Effector CD8-positive, alpha-beta T cell (primary cell): ENCODE results near the gene RASGRP3.

Experiments used
- DNase-seq: peaks from one replicate; lab custom pipeline; 2025; lab: John Stamatoyannopoulos, UW

Gene RASGRP3

DNA sequence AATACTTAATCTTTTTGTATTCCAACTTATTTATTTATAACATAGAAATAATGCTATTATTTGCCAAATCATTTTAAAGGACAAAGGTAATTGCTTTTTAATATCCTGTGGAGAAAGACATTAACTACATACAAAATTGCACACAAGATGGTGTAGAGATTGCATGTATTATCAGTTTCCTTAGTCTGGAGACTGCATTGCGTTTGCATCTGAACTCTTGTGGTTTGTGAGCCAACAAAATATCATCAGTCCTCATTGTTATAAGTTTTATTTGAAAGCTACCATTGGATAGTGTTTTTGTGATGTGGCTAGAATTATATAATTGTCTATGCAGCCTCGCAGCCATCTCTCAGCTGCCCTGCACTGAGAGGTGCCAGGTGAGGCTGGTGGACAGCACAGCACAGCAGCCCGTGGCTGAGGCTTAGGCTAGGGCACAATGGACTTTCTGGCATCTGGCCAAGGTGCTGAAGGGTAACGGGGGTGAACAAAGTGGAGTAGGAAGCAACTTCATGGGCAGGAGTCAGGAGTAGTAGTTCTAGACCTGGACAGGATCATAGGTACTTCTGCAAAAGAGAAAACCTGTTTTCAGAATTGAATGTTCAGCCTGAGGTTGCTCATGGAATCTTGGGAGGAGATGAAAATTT lies 15.1 kb downstream of the RASGRP3 start:
- no peak for DNase-seq

DNA sequence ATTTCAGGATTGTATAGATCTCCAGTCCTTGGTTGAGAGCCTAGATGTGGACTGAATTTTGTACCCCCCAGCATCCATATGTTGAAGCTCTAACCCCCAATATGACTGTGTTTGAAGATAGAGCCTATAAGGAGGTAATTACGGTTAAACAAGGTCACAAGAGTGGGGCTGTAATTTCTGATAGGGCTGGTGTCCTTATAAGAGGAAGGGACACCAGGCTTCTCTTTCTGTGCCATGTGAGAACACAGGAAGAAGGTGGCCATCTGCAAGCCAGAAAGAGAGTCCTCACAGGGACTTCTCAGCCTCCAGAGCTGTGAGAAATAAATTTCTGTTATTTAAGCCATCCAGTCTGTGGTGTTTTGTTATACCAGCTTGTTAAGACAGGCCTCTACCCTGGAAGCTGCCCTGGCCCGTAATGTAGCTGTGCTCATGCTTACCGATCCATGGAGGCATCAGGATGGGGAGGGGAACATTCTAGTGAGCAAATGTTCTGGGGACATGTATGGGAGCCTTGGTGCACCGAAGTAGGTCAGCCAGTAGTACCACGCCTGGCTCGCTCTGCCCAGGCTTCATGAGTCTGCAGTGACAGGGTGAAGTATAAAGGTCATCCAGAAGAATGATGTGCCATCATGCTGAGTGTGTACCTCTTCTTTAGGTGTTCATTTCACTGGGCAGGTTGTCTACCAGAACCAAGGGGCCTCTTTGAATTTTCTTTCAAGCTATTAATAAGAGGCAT lies 16.1 kb downstream of the RASGRP3 start:
- DNase-seq, result no peak

DNA sequence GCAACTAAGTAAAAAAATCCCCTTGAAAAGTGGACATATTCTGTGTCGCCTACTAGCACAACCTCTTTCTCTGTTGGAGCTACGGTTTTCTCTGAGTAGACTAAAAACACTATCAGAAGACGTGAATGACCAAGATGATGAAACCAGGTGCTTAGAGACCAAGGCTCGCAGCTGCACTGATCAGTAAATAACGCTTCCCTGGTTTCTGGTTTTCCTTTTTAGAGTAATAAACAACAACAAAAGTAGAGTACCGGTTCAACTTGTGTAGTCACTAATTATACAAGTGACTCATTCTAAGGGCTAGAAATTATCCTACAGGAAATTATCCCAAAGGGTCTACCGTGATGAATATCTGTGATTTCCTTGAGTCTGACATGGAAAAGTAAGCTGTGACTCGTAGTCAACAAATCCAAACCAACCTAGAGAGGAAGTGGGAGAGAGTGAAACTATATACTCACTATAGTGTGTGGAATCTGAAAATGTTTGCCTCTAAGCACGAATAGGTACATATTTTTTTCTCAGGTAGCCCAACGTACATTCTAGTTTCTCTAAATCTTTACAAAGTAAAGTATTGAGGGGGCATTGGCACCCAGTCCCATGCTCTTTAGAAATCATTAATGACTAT lies 17.8 kb downstream of the RASGRP3 start:
- no peak for DNase-seq

DNA sequence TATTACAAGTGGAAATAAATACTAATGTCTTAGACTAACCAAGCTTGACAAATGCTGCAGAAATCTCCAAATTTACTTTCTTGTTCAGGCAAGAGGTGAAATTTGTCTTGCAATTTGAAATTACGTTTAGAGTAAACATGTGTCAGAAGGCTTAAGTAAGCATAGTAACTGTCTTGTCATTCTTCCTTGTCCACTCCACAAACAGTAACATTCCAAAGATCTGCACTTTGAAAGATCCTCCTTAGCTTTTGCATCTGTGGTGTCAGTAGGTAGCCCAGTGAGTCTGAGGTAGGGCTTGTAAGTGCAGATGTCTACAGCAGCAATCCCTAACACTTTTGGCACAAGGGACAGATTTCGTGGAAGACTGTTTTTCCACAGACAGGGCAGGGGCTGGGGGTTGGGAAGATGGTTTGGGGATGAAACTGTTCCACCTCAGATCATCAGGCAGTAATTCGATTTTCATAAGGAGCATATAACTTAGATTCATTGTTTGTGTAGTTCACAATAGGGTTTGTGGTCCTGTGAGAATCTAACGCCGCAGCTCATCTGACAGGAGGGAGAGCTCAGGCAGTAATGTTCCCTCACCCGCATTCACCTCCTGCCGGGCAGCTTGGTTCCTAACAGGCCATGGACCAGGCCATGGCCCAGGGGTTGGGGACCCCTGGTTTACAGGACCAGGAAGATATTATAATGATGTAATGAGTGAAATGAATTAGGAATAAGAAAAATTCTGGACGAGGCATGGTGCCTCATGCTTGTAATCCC lies 18.6 kb downstream of the RASGRP3 start:
- no peak for DNase-seq

DNA sequence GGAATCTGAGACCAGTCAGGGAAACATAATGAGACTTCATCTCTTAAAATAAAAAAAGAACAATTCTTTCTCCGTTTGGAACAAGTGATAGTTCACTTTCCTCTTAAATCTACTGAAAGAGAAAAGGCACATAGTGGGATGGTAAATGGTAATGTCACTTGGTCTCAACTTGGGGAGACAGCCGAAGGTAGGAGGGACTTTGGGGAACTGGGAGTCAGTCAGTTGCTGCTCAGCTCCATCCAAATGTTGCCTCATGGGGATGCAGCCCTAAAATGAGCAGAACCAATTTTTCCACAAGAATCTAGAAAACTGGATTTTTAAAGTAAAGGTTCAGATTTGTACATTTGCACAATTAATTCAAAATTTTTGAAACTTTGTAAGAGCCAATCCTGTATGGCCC lies 19.2 kb downstream of the RASGRP3 start:
- no peak for DNase-seq

DNA sequence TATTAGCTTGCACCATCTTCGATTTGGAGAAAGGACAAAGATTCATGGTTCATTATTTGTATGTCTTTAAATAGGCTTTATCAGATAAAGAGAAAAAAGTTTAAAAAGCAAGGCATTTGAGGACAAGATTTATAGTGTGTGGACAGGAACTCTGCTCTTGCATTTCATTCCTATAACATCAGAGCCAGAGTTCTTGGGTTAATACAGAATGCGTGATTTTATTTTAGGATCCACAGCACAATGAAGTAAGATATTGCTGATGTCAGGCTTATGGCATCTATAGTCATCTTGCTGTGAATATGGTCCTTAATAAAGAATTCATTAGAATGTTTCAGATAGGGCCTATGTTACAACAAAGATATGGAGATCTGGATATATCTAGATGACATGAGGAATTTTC lies 19.7 kb downstream of the RASGRP3 start:
- no peak for DNase-seq

DNA sequence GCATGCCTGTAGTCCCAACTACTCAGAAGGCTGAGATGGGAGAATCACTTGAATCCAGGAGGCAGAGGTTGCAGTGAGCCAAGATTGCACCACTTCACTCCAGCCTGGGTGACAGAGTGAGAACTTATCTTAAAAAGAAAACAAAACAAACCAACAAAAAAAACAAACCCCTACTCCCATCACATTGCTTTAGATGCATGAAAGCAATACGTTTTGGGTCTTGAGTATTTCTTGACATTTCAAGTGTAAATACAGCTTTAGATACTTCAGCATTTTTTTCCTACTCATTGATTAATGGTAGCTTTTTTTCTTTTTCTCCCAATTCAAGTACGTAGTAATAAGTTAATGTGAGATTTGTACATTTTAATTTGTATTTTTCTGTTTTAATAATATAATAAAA lies 20.3 kb downstream of the RASGRP3 start:
- no peak for DNase-seq

DNA sequence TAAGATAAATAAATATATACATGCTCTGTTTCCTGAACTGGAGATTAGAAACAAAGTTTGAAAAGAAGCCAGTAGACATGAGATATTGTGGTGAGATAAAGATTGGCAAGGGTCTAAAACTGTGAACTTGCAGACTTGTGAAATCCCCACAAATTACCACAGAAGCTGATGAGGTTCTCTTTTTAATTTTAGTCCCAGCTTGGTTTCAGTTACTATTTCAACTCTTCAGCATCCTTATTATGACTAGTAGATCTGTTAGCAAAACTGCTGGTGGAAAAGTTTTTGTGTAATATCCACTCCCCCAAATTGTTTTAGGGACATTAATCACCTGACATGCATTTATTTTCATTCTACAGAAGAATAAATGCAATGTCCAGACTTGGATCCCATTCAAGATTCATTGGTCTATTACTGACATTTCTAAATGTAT lies 20.8 kb downstream of the RASGRP3 start:
- no peak for DNase-seq

DNA sequence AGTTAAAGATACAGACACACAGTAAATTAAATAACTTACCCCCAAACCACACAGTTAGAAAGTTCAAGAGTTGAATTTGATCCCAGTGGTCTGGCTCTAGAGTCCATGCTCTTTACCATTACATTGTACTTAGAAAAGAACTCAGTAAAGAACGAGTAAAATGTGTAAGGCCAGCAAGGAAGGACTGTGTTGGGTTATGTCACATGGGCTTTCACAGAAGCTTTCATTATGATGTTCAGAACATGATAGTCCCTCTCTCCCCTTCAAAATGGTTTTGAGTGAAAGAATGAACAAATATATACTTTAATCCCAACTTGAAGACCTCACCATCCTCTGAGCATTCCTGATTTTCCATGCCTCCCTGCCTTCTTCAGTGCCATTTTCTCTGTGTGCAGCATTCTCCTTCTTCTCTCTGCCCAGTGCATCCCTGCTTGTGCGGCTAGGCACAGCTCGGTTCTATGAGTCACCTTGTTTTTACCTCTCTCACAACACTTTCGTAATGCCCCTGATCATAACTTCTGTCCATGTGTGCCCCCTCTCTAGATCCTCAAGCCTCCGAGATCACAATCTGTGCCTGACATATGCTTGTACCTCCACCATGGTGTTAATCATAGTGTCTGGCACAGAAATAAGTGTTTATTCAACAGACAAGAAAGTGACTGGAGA lies 22.0 kb downstream of the RASGRP3 start:
- DNase-seq, result no peak

DNA sequence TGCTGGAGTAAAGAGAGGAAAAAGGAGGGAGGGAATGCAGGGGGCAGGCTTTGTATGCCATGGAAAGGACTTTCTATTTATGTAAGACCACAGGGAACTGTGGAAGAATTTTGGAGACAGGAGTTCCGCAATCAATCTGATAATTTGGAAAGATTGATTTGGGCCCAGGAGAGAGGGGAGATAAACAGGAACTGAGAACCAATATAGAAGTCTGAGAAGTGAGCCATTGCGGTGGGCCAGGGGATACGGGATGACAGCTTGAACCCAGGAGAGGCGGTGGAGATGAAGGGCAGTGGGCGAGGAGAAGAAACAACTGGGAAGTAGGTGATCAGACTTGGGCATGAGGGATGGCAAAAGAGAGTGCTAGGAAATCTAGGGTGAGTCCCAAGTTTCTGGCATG lies 23.7 kb downstream of the RASGRP3 start:
- no peak for DNase-seq

DNA sequence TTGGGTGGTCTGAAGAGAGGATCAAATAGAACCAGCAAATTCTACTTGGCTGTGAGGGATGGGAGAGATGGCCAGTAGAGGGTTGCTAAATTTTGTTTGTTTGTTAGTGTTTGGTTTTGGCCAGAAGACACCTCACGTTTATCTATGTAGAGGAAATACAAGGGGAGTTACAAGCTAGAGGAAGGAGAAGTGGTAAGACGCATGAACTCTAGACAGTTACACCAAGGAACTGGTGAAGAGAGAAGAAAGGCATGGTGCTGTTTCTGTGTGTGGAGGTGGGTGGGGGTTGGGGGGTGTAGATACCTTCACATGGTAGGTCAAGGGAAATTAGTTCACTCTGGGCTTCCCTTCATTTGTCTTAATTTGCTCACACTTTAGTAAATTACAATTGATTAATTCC lies 25.6 kb downstream of the RASGRP3 start:
- DNase-seq, result no peak

DNA sequence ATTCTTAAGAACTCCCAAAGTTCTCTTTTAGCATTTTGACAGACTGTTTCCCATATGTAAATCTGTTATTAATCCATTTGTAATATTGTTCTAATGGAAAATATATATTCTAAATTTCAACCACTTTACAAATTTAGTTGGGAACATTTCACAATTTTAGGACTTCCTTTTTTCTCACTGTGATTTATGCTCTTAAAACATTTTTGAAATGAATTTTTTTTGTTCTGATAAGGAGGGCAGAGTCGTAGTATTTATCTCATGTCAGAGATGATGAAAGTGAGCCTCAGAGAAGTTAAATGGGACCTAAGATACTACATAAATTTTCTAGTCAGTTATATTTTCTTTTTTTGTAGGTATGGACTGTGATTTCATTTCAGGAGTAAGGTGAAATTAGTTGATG lies 26.6 kb downstream of the RASGRP3 start:
- DNase-seq, result no peak

DNA sequence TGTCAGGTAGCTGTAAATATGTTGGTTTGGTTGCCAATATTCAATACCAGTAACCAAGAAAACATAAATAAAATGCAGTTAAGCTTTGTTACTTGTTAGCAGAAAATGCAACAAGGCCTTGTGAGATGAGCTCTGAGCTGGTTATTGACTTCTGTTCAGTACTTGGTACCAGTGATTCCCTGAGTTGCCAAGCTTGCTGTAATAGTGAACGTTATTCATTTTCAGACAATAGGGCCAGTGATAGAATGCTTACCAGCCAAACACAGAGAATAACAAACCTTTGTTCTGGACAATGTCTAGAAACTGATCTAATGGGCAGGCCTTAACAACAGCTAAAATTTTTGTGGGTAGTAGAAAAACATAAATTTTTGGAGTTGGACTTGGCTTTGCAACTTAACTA lies 29.5 kb downstream of the RASGRP3 start:
- DNase-seq, result no peak

DNA sequence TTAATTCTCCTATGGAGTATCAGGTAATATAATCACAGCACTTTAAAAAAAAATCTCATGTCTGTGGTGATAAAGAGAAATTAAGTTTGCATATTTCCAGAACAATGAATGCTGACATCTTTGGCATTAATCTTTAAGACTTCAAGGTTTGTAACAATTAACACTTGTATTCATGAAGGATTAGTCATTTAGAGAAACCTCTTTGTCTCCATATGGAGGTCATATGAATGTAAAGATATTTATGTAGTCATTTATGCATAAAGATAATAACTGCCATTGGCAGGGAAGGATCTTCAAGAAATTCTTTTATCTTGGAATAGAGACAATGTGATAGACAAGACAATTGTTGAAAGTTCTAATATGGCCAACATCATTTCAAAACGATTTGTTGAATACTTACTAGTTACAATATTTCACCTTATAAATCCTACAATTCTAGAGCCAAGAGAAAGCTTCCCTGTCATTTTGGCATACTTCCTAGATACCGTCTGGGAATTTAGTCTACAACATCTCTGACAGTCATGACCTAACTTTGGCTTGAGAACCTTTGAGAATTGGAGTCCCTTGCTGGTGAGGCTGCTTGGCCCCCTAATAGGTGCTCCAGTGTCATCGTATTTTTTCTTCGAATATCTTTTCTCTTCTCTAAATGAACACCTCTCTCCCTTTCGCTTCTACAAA lies 33.6 kb downstream of the RASGRP3 start:
- no peak for DNase-seq

DNA sequence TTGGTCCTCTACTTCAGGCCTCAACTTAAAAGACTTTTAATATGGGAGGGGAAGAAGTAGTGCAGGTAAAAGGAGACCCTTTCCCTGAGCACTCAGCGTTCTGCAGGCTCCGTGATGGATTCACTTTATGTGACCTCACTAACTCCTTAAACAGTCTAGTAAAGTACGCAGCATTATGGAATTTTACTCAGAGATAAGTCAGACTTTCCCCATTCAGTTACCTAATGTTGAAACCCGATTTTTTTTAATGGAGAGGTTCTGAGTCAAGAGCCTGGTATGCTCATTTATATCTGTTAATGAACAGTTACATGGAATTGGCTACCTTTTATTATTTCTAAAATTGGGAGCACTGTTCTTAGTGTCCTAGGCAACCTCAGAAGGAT lies 34.1 kb downstream of the RASGRP3 start:
- no peak for DNase-seq

DNA sequence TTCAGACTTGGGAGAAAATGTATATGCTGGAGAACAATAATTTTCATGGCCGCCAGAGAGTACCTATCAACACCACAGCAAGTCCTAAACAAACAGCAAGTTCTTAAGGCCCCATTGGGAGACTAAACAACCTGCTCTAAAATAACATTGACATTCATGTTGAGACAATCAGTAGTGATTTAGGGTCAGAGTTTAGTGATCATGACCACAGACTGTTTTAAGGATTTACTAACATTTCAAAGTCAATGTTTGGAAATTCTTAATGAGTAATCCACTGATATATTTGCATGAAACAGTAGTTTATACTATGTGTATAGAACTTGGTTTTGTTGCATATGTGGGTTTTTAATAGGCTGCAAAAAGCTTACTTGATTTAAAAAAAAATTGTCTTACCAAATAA lies 34.7 kb downstream of the RASGRP3 start:
- DNase-seq, result no peak

DNA sequence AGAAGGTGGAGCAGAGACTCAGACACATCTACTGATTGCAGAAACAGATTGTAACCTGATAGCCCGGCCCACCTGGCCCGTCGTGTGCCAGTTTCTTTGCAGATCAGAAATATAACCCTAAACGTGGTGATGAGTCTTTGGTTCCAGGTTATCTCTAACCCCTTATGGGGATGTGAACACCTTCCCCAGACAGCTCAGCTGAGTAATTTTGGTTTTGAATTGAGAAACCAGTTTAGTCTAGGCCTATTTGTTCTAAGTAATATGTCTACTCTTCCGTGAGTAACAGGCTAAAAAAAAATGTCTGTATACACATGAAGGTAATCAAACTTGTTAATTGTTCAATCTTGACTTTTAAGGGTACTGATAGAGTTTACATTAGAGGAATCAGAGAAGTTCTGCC lies 35.7 kb downstream of the RASGRP3 start:
- DNase-seq, result no peak

DNA sequence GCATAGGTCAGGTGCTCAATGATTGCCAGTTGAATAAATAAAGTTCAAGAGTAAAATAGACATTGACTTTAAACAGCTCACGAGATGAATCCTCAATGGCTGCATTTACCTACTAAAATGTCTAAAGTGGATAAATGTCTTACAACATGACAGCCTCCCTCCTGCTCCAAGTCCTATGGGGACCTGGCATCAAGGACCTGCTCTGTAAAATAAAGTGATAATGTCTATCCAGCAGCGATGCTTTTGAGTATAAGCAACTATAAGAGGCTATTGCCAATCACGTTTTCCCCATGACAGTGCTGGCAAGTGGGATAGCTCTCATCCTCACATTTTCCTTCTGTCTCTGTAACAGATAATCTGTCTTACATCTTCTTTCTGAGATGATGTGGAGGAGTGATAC lies 37.0 kb downstream of the RASGRP3 start:
- no peak for DNase-seq

DNA sequence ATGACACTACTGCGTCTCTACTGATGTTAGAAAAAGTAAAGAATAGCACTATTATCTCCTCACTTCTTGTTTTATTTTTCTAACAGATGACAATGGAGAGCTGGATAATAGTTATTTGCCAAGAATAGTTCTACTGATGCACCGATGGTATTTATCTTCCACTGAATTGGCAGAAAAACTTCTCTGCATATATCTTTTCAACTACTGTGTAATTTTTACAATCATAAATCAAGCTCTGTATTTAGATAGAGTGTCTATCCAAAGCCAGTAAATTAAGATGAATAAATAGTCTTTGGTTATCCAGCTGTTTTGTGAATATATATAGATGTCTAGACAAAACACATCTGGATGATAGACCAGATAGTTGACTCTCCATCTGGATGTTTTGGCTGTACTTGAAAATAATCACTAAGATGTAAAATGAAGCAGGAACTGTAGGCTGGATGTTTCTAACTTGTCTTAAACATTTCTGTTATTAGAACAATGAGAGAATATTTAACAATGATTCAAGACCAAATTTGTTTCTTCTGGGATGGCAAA lies 40.1 kb downstream of the RASGRP3 start:
- DNase-seq, result no peak

DNA sequence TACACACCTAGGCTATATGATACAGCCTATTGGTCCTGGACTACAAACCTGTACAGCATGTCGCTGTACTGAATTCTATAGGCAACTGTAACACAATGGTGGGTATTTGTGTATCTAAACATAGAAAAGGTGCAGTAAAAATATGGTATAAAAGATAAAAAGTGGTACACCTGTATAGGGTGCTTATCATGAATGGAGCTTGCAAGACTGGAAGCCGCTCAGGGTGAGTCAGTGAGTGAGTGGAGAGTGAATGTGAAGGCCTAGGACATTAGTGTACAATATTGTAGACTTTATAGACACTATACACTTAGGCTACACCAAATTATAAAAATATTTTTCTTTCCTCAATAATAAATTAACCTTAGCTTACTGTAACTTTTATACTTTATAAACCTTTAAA lies 41.8 kb downstream of the RASGRP3 start:
- no peak for DNase-seq

DNA sequence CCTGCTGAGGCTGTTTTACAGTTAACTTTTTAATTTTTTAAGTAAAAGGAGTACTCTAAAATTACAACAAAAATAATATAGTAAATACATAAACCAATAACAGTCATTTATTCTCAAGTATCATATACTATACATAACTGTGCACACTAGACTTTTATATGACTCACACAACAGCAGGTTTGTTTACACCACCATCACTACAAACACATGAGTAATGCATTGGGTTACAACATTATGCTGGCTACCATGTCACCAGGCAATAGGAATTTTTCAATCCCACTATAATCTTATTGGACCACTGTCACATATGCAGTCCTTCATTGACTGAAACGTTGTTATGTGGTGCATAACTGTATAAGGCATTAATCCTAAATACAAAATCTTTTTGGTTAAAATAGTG lies 42.5 kb downstream of the RASGRP3 start:
- DNase-seq, result no peak
